ENCODE data around the gene KRTAP4-16. TPM values are rescaled to one million over a fixed set of nuclear protein-coding genes. Genes with fewer than 3 reads are reported as not detected.
"Not testable (repeated sequence)": the region's sequence is repeated elsewhere in the genome, so short reads cannot be mapped to it uniquely, and the experiment has no call there.

Gene KRTAP4-16
- total and polyA plus RNA-seq, 2 of the 8 experiments (the other 6 are each of a cell fraction or from before 2014, with no cell fraction given) = not detected

DNA sequence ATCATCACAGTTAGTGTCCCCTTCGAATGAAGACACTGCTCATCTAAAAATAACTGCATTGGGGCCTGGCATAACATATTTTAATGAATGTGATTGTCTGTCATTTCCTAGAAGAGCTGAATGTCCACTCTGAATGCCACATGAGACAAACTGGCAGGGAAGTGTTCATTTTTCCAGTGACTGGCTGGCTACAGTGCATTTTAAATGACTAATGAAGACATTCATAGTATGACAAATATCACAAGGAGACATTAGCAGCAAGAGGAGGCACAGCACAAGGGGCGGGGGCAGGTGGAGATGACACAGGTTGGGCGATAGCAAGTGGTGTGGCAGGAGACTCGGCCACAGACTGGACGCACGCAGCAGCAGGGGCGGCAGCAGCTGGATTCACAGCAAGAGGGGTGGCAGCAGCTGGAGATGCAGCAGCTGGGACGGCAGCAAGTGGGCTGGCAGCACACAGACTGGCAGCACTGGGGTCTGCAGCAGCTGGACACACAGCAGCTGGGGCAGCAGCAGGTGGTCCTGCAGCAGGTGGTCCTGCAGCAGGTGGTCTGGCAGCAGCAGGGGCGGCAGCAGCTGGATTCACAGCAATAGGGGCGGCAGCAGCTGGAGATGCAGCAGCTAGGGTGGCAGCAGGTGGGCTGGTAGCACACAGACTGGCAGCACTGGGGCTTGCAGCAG is 47.1 kb upstream of the KRTAP4-16 start:
- not testable (repeated sequence) for FAIRE-seq

More for the DNA sequence above, 47.1 kb upstream of the KRTAP4-16 start:
- H3K4me1 ChIP-seq (replicated peaks in 1 of 4; ENCODE audit: control insufficient read depth in 3 of 4, insufficient read depth in 4 of 4, low read length in 3 of 4); H4K91ac ChIP-seq (replicated peaks; ENCODE audit: insufficient read length, low read length); H3K79me2 ChIP-seq (ENCODE audit: control insufficient read depth in 1 of 2, insufficient read depth in 2 of 2, low read length in 2 of 2); H2BK20ac ChIP-seq (ENCODE audit: low read length); H3K56ac ChIP-seq (replicated peaks; ENCODE audit: insufficient read length, low read depth, low read length); H3K9me3 ChIP-seq (ENCODE audit: insufficient read depth in 2 of 2, low read depth in 1 of 2, low read length in 1 of 2); H3K14ac ChIP-seq (ENCODE audit: insufficient read length); H4K5ac ChIP-seq (ENCODE audit: insufficient read length, low read depth, low read length); H3K27ac ChIP-seq (ENCODE audit: low read depth, low read length); H3K23me2 ChIP-seq (ENCODE audit: low read depth, low read length); H2BK120ac ChIP-seq (replicated peaks; ENCODE audit: low read depth, low read length); H2BK15ac ChIP-seq (ENCODE audit: low read length); H4K8ac ChIP-seq (ENCODE audit: extremely low read depth, insufficient read depth, low read length); H3K4me3 ChIP-seq (ENCODE audit: extremely low read depth in 1 of 4, insufficient read depth in 2 of 4, low read depth in 3 of 4, low read length in 4 of 4); POLR2A ChIA-PET (ENCODE audit: partially characterized antibody); DNase-seq (ENCODE audit: low read depth in 1 of 2, low spot score in 2 of 2); H3K27me3 ChIP-seq (replicated peaks in 1 of 4; ENCODE audit: control insufficient read depth in 3 of 4, extremely low read depth in 1 of 4, insufficient read depth in 3 of 4, low read length in 3 of 4); H3K23ac ChIP-seq (ENCODE audit: insufficient read length); H3K18ac ChIP-seq (ENCODE audit: extremely low read depth, low read length); H3K4ac ChIP-seq (replicated peaks; ENCODE audit: insufficient read length, low read depth, low read length); H3K4me2 ChIP-seq (ENCODE audit: insufficient read depth in 1 of 2, low read depth in 2 of 2, low read length in 2 of 2); H2AFZ ChIP-seq (ENCODE audit: low read length); H2BK12ac ChIP-seq (ENCODE audit: low read depth, low read length); H3K9ac ChIP-seq (replicated peaks in 1 of 4; ENCODE audit: extremely low read depth in 1 of 4, low read depth in 3 of 4, low read length in 3 of 4); H2BK5ac ChIP-seq (ENCODE audit: low read depth, low read length); H3K36me3 ChIP-seq (ENCODE audit: control insufficient read depth in 2 of 4, insufficient read depth in 4 of 4, low read length in 3 of 4); H4K20me1 ChIP-seq (replicated peaks in 1 of 2; ENCODE audit: control insufficient read depth in 1 of 2, insufficient read depth in 2 of 2, low read length in 2 of 2); H3K79me1 ChIP-seq (ENCODE audit: low read depth, low read length); H2AK5ac ChIP-seq (ENCODE audit: low read depth, low read length): not testable (repeated sequence)
- WGBS, 2 experiments (ENCODE audit: extremely low coverage in 1 of 2, insufficient coverage in 1 of 2, insufficient read length in 1 of 2, insufficient replicate concordance in 2 of 2, low coverage in 1 of 2, low lambda C conversion rate in 2 of 2, missing lambda C conversion rate in 1 of 2) = 86% methylated on average over 10 of the region's 10 CpGs; no CpG with 5 or more reads in 1 of the 2 experiments
- CTCF ChIA-PET (ENCODE audit: partially characterized antibody) = interaction anchor here (0.9 kb wide), 2 partner anchors 8 to 27 kb away, joined by 3 read pairs; no protein-coding TSS in a partner anchor
